ENCODE results near the gene COBLL1.
"Not testable (repeated sequence)": the region's sequence is repeated elsewhere in the genome, so short reads cannot be mapped to it uniquely, and the experiment has no call there.

The COBLL1 gene

DNA sequence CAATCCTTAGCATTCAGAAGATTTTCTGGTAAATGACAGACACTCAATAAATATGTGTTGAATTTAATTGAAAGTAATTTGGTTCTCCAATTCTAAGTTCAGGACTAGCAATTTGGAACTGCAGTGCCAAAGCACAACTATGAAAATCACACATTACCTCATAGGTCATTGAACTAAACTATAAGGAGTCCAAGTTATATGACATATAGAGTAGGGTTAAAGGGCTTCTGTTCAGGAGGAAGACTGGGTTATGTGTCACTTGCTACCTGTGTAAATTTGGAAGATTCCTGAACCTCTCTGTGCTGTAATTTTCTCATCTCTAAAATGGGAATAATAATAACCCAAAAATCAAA lies 27.8 kb upstream of the COBLL1 start:
- no peak for TF ChIP-seq EZH2 (IDR thresholded peaks at IDR 0.05; ENCODE audit: borderline replicate concordance, low read depth, low read length, severe bottlenecking)
- TF ChIP-seq, protein P1, sequence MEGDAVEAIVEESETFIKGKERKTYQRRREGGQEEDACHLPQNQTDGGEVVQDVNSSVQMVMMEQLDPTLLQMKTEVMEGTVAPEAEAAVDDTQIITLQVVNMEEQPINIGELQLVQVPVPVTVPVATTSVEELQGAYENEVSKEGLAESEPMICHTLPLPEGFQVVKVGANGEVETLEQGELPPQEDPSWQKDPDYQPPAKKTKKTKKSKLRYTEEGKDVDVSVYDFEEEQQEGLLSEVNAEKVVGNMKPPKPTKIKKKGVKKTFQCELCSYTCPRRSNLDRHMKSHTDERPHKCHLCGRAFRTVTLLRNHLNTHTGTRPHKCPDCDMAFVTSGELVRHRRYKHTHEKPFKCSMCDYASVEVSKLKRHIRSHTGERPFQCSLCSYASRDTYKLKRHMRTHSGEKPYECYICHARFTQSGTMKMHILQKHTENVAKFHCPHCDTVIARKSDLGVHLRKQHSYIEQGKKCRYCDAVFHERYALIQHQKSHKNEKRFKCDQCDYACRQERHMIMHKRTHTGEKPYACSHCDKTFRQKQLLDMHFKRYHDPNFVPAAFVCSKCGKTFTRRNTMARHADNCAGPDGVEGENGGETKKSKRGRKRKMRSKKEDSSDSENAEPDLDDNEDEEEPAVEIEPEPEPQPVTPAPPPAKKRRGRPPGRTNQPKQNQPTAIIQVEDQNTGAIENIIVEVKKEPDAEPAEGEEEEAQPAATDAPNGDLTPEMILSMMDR (IDR thresholded peaks at IDR 0.05; ENCODE audit: borderline replicate concordance, extremely low read depth, low read length, poor library complexity, severe bottlenecking): no peak
- Histone ChIP-seq H3K4me2 (ENCODE audit: insufficient read depth, low read length) (no peak overlapping the region), H3K27ac (ENCODE audit: low read length) (no peak overlapping the region)

DNA sequence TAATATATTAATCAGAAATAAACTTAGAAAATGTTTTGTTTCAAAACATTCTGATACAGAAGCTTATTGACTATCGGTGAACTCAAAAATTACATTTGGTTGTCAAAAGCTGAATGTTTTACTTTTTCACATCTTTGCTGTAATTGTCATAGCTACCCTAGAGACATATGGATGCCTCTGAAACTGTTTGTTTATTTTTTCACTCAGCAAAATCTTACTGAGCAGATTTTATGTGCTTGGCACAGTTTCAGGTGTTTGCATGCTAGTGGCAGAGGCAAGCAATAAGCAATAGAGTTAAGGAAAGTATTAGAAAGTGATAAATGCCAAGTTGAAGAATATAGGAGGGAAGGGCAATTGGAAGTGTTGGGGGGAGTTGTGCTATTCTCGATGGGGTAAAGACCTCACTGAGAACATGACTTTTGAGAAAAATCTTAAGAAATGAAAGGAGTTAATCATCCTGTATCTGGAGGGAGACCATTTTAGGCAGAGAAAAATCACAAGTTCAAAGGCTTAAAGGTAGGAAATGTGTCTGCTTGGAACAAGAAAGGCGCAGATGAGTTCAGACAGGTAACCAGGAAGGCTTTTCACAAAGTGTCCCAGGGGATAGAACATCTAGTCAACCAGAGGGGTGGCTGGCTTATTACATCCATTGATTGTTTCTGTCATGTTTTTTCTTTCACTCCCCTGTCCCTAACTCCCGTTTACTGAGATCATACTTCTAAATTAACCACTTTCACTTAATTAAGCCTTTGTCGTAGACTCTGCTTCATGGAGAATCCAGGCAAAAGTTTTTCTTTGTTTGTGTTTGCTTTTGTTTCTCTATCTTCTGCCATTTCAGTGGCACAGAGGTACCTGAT lies 27.2 kb upstream of the COBLL1 start:
- H3K79me2 ChIP-seq (ENCODE audit: insufficient read depth, low read length): no peaks in the 10 kb centered on the region
- H3K4me3 ChIP-seq (ENCODE audit: low read depth in 1 of 2, low read length in 2 of 2): no peak overlapping the region
- TF ChIP-seq EZH2 (IDR thresholded peaks at IDR 0.05; ENCODE audit: borderline replicate concordance, low read depth, low read length, severe bottlenecking): no peak
- TF ChIP-seq, protein P1 (IDR thresholded peaks at IDR 0.05; ENCODE audit: borderline replicate concordance, extremely low read depth, low read length, poor library complexity, severe bottlenecking): no peak
- no peak overlapping the region for H3K9ac ChIP-seq (ENCODE audit: low read depth, low read length)
- H3K4me2 ChIP-seq (ENCODE audit: insufficient read depth, low read length): no peak overlapping the region
- H3K27me3 ChIP-seq (ENCODE audit: insufficient read depth, low read length, poor library complexity): no peaks in the 10 kb centered on the region
- no peaks in the 10 kb centered on the region for H3K36me3 ChIP-seq (ENCODE audit: insufficient read depth, low read length)
- no peak overlapping the region for H3K27ac ChIP-seq (ENCODE audit: low read length)
- ATAC-seq (ENCODE audit: insufficient read depth, low read depth) (no peak), DNase-seq (no peak)
- H3K9me3 ChIP-seq (ENCODE audit: insufficient read depth, low read length, severe bottlenecking): no peaks in the 10 kb centered on the region
- no peaks in the 10 kb centered on the region for H4K20me1 ChIP-seq (ENCODE audit: insufficient read depth, low read length)
- H2AFZ ChIP-seq (ENCODE audit: low read depth, low read length): no peak overlapping the region
- no peaks in the 10 kb centered on the region for H3K4me1 ChIP-seq (ENCODE audit: insufficient read depth, low read length)

More for the DNA sequence above, 27.8 kb upstream of the COBLL1 start:
- DNase-seq (no peak), ATAC-seq (ENCODE audit: insufficient read depth, low read depth) (no peak)
- Histone ChIP-seq H3K27me3 (ENCODE audit: insufficient read depth, low read length, poor library complexity) (no peaks in the 10 kb centered on the region), H2AFZ (ENCODE audit: low read depth, low read length) (no peak overlapping the region), H3K79me2 (ENCODE audit: insufficient read depth, low read length) (no peaks in the 10 kb centered on the region), H4K20me1 (ENCODE audit: insufficient read depth, low read length) (no peaks in the 10 kb centered on the region), H3K4me1 (ENCODE audit: insufficient read depth, low read length) (no peaks in the 10 kb centered on the region), H3K4me3 (ENCODE audit: low read depth in 1 of 2, low read length in 2 of 2) (no peak overlapping the region), H3K9ac (ENCODE audit: low read depth, low read length) (no peak overlapping the region), H3K9me3 (ENCODE audit: insufficient read depth, low read length, severe bottlenecking) (no peaks in the 10 kb centered on the region), H3K36me3 (ENCODE audit: insufficient read depth, low read length) (no peaks in the 10 kb centered on the region)

DNA sequence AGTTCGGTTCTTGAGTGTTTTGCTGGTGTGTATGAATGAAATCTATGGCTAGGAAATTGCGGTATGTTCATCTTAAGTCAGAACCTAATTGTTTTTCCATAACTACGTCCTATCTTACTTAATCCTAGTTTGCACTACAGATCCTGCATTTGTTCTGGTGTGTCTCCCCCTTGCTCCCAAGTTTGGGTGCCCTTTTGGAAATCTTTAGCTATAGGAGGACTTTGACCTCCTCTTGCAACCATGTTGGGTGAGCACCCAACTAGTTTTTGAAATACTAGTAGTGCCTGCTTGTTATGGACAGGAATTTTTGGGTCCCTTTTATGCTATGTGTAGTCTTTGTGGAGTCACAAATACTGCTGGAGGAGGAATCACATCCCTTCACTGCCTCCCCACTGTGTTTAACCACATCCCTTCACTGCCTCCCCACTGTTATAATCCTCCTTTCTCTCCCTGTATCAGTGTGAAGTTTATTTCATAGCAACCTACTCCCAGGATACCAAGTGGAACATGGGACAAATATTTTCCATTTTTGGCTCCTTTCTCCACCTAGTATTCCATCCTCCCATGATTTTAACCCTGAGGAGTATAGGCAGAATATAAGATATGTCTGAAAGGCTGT lies 26.3 kb upstream of the COBLL1 start:
- ATAC-seq (ENCODE audit: insufficient read depth, low read depth) (no peak), DNase-seq (no peak)
- Histone ChIP-seq H3K27ac (ENCODE audit: low read length) (no peak overlapping the region), H3K79me2 (ENCODE audit: insufficient read depth, low read length) (no peaks in the 10 kb centered on the region), H3K9ac (ENCODE audit: low read depth, low read length) (no peak overlapping the region), H3K9me3 (ENCODE audit: insufficient read depth, low read length, severe bottlenecking) (no peaks in the 10 kb centered on the region), H2AFZ (ENCODE audit: low read depth, low read length) (no peak overlapping the region), H3K36me3 (ENCODE audit: insufficient read depth, low read length) (no peaks in the 10 kb centered on the region), H3K27me3 (ENCODE audit: insufficient read depth, low read length, poor library complexity) (no peaks in the 10 kb centered on the region), H3K4me1 (ENCODE audit: insufficient read depth, low read length) (no peaks in the 10 kb centered on the region), H3K4me2 (ENCODE audit: insufficient read depth, low read length) (no peak overlapping the region), H3K4me3 (ENCODE audit: low read depth in 1 of 2, low read length in 2 of 2) (no peak overlapping the region), H4K20me1 (ENCODE audit: insufficient read depth, low read length) (no peaks in the 10 kb centered on the region)
- TF ChIP-seq, protein P1 (IDR thresholded peaks at IDR 0.05; ENCODE audit: borderline replicate concordance, extremely low read depth, low read length, poor library complexity, severe bottlenecking): no peak
- no peak for TF ChIP-seq EZH2 (IDR thresholded peaks at IDR 0.05; ENCODE audit: borderline replicate concordance, low read depth, low read length, severe bottlenecking)

DNA sequence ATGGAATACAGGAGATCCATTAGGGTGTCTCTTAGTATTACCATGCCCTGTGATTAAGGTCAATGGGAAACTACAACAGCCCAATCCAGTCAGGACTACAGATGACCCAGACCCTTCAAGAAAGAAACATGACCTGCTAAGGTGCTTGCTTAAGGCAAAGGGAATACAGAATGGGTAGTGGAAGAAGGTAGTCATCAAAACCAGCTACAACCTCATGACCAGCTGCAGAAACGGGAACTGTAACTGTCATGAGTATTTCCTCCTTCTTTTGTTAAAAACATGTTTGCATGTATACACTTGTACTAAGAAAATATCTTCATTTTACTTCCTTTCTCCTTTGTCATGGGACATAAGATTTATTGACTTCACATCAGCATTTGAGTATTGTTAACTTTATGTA lies 24.8 kb upstream of the COBLL1 start:
- H3K9me3 ChIP-seq (ENCODE audit: insufficient read depth, low read length, severe bottlenecking); H4K20me1 ChIP-seq (ENCODE audit: insufficient read depth, low read length); H3K36me3 ChIP-seq (ENCODE audit: insufficient read depth, low read length); H3K4me3 ChIP-seq (ENCODE audit: low read depth in 1 of 2, low read length in 2 of 2); ATAC-seq (ENCODE audit: insufficient read depth, low read depth); H3K27me3 ChIP-seq (ENCODE audit: insufficient read depth, low read length, poor library complexity); H2AFZ ChIP-seq (ENCODE audit: low read depth, low read length); H3K4me2 ChIP-seq (ENCODE audit: insufficient read depth, low read length); H3K79me2 ChIP-seq (ENCODE audit: insufficient read depth, low read length); H3K9ac ChIP-seq (ENCODE audit: low read depth, low read length); H3K4me1 ChIP-seq (ENCODE audit: insufficient read depth, low read length); H3K27ac ChIP-seq (ENCODE audit: low read length); DNase-seq: not testable (repeated sequence)

Data from DND-41 (cell line).